ENCODE results near the gene TMEM163. TPM values are rescaled to one million over a fixed set of nuclear protein-coding genes. Genes with fewer than 3 reads are reported as not detected.
A peak's percentile ranks its signal among the peaks of the same experiment; 100 is the strongest.

Gene TMEM163
- total RNA-seq, 1 donor from 2014 or later, result not detected

- Mint-ChIP-seq H3K27ac (ENCODE audit: unreplicated experiment) (no peak overlapping the region), H3K4me3 (ENCODE audit: unreplicated experiment) (no peak overlapping the region), H3K9me3 (ENCODE audit: unreplicated experiment) (peaks cover 23% of the 10 kb centered on the region), H3K27me3 (ENCODE audit: unreplicated experiment) (no peaks in the 10 kb centered on the region), H3K36me3 (ENCODE audit: unreplicated experiment) (no peaks in the 10 kb centered on the region), H3K4me1 (ENCODE audit: unreplicated experiment) (no peaks in the 10 kb centered on the region)
- no peak for TF ChIP-seq CTCF (IDR thresholded peaks at IDR 0.05)
- no peak for DNase-seq (ENCODE audit: extremely low spot score, unreplicated experiment)
Measured at GRCh38 chr2:134610871-134611270, 107.9 kb downstream of the TMEM163 start.

GRCh38 chr2:134609924-134610513 is 108.8 kb downstream of the TMEM163 start:
- H3K4me3 Mint-ChIP-seq (ENCODE audit: unreplicated experiment), result no peak overlapping the region
- no peaks in the 10 kb centered on the region for H3K27me3 Mint-ChIP-seq (ENCODE audit: unreplicated experiment)
- H3K27ac Mint-ChIP-seq (ENCODE audit: unreplicated experiment), result no peak overlapping the region
- TF ChIP-seq CTCF (IDR thresholded peaks at IDR 0.05), result no peak
- H3K36me3 Mint-ChIP-seq (ENCODE audit: unreplicated experiment), result no peaks in the 10 kb centered on the region
- peaks cover 19% of the 10 kb centered on the region for H3K9me3 Mint-ChIP-seq (ENCODE audit: unreplicated experiment)
- no peak for DNase-seq (ENCODE audit: extremely low spot score, unreplicated experiment)
- no peaks in the 10 kb centered on the region for H3K4me1 Mint-ChIP-seq (ENCODE audit: unreplicated experiment)

GRCh38 chr2:134603966-134604365 is 114.8 kb downstream of the TMEM163 start:
- Mint-ChIP-seq H3K4me1 (ENCODE audit: unreplicated experiment) (no peaks in the 10 kb centered on the region), H3K9me3 (ENCODE audit: unreplicated experiment) (peaks cover 6% of the 10 kb centered on the region), H3K36me3 (ENCODE audit: unreplicated experiment) (no peaks in the 10 kb centered on the region), H3K4me3 (ENCODE audit: unreplicated experiment) (no peak overlapping the region), H3K27ac (ENCODE audit: unreplicated experiment) (no peak overlapping the region), H3K27me3 (ENCODE audit: unreplicated experiment) (no peaks in the 10 kb centered on the region)
- peak; percentile 42 for DNase-seq (ENCODE audit: extremely low spot score, unreplicated experiment)
- no peak for TF ChIP-seq CTCF (IDR thresholded peaks at IDR 0.05)

- peak; percentile 60 for DNase-seq (ENCODE audit: extremely low spot score, unreplicated experiment)
- Mint-ChIP-seq H3K4me1 (ENCODE audit: unreplicated experiment) (no peaks in the 10 kb centered on the region), H3K4me3 (ENCODE audit: unreplicated experiment) (no peak overlapping the region), H3K27me3 (ENCODE audit: unreplicated experiment) (no peaks in the 10 kb centered on the region), H3K9me3 (ENCODE audit: unreplicated experiment) (peaks cover 9% of the 10 kb centered on the region), H3K36me3 (ENCODE audit: unreplicated experiment) (no peaks in the 10 kb centered on the region), H3K27ac (ENCODE audit: unreplicated experiment) (no peak overlapping the region)
- no peak for TF ChIP-seq CTCF (IDR thresholded peaks at IDR 0.05)
Measured at GRCh38 chr2:134602666-134603065, 116.1 kb downstream of the TMEM163 start.

DNA sequence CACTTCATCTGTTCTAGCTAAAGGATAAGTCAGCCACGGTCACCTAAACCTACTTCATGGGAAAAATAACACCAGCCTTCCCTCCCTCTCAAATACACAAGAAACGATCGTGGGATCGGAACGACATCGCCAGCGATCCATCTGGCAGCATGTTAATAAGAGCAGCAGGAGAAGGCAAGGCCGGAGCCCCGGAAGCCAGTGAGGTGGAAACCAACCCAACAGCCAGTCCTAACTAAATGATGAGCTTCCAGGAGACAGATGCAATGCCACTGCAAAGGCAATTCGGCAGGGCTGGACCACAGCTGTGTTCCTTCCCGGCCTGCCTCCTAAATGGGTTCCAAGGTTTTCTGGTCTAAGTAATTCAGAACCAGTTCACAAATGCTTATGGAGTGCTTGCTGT is 117.5 kb downstream of the TMEM163 start:
- no peaks in the 10 kb centered on the region for H3K27me3 Mint-ChIP-seq (ENCODE audit: unreplicated experiment)
- no peaks in the 10 kb centered on the region for H3K4me1 Mint-ChIP-seq (ENCODE audit: unreplicated experiment)
- no peak overlapping the region for H3K4me3 Mint-ChIP-seq (ENCODE audit: unreplicated experiment)
- peak; percentile 66 for DNase-seq (ENCODE audit: extremely low spot score, unreplicated experiment)
- TF ChIP-seq CTCF (IDR thresholded peaks at IDR 0.05), result no peak
- peaks cover 9% of the 10 kb centered on the region for H3K9me3 Mint-ChIP-seq (ENCODE audit: unreplicated experiment)
- H3K36me3 Mint-ChIP-seq (ENCODE audit: unreplicated experiment), result no peaks in the 10 kb centered on the region
- H3K27ac Mint-ChIP-seq (ENCODE audit: unreplicated experiment), result no peak overlapping the region
